GM19238 (cell line): ENCODE results near the gene CPT1A.

Experiments
- DNase-seq: peaks from one replicate; pipeline ENCODE4 v3.0.0; 2011; ENCODE audit warnings: low spot score; ENCODE audit not compliant: insufficient read length

Gene CPT1A

DNA sequence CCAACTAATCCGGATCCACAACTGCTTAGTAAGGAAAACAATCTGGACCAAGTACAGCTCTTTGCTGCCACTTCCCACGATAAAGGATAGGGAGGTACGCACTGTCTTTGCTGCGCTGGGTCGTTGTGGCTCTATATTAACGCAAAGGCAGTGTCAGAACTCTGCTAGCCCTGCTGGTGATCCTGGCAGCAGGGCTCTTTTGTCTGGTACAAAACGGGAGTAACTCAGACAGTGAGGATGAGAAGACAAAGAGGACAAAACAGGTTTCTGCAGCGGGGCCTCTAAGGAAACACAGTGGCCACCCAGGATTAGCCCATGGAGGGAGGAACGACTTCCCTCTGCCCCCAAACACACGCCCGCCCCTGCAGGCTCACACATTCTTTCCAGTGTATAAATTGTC is 131.3 kb downstream of the CPT1A start:
- no peak for DNase-seq

DNA sequence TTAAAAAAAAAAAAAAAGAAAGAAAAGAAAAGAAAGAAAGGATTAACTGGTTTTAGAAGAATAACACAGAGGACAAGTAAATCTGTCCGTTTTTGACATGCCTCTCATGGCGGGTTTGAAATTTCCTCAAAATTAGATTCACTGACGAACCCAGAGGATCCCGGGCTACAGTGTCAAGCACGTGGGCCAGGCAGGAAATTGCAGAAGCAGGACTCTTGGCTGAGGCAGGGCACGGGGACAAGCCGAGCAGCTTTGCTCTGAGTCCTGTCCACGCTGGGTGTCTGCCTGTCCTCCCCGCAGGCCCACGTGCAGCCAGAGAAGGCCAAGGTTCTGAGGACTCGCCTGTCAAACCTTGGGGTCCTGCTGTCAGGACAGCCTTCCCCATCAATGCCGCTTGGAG is 132.7 kb downstream of the CPT1A start:
- no peak for DNase-seq

- DNase-seq, result no peak
Observed at GRCh38 chr11:68707527-68707926, 134.2 kb downstream of the CPT1A start.

DNA sequence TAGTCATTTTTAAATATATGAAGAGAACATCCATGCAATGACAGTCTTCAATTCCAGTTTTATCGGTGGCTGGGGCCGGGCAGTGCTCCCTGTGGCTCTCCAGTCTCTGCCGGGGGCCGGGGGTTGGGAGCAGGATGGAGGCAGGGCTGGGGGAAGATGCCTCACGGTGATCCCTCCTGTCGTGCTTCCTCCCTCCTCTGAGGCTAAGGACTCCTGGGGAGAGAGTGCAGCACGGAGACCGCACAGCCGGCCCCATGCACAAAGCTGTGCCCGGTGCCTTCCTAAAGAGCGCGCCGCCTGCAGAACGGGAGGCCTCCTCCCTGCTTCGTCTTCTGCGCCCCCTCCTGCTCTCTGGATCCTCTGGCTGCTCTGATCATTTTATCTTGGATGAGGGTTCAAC is 136.8 kb downstream of the CPT1A start:
- no peak for DNase-seq
